Activated T-cell treated with anti-CD3 and anti-CD28 coated beads, Interleukin-2, amount 50 U/mL, for 4 hours (primary cell): Measurements from ENCODE around the gene CLTC. TPM values are rescaled to one million over a fixed set of nuclear protein-coding genes. Genes with fewer than 3 reads are reported as not detected.

Source experiments
- ATAC-seq, 2 donors: fragments of 200-7000 bp; cut with Tn5 transposase; one replicate each; pipeline ENCODE4 v1.10.0; 2021
- DNase-seq: peaks from one replicate; pipeline ENCODE4 v3.0.0-alpha.2; 2020
- H3K27me3 Mint-ChIP-seq: one replicate; pipeline ENCODE4 v1.8.0; 2021; ENCODE audit warnings: low read depth, mixed read lengths
- H3K36me3 Mint-ChIP-seq: one replicate; pipeline ENCODE4 v1.8.0; 2022; ENCODE audit warnings: mixed read lengths; ENCODE audit not compliant: insufficient read depth
- H3K4me1 Mint-ChIP-seq: one replicate; pipeline ENCODE4 v1.8.0; 2021; ENCODE audit warnings: low read depth, mixed read lengths
- H3K4me3 Mint-ChIP-seq: one replicate; pipeline ENCODE4 v1.8.0; 2021; ENCODE audit warnings: mild to moderate bottlenecking, moderate library complexity, mixed read lengths
- H3K9me3 Mint-ChIP-seq: one replicate; pipeline ENCODE4 v1.8.0; 2021; ENCODE audit warnings: mixed read lengths
- total RNA-seq, 3 donors: library from RNA; stranded (reverse); gene quantifications; one replicate each; pipeline ENCODE4 v1.2.1, GENCODE V29; 2021

The CLTC gene
- total RNA-seq, 3 donors from 2014 or later, result 177 to 195 (median 183) TPM

DNA sequence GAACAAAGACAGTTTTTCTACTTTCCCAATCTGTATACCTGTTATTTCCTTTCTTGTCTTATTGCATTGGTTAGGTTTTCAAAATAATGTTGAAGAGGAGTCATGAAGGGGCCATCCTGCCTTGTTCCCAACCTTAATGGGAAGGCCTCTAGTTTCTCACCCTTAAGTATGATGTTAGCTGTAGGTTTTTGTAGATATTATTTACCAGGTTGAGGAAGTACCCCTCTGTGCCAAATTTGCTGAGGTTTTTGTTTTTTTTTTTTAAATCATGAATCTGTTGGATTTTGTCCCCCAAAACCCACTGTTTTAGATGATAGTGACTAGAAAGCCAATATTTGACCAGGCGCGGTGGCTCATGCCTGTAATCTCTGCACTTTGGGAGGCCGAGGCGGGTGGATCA is 124.1 kb downstream of the CLTC start:
- ATAC-seq (no peak), DNase-seq (no peak)
- H3K4me3 Mint-ChIP-seq, result no peak overlapping the region

DNA sequence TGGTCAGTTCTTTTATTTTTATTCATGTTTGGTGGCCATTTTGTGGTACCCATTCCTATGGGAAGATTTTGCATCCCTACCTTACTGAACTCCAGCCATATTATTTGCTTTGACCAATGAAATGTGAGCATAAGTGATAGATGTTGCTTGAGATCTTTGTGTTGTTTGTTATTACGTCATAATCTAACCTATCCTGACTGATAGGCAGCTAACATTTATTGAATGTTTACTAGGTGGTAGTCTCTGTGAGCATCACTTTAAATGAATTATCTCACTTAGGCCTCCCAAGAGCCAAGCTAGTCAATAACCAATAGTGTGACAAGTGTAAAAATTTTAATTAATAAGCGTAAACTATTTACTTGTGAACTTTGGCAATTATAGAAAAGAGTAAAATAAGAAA is 125.3 kb downstream of the CLTC start:
- Mint-ChIP-seq H3K4me3 (no peak overlapping the region), H3K9me3 (peaks cover 6% of the 10 kb centered on the region)
- no peak for DNase-seq

More for the DNA sequence above, 124.1 kb downstream of the CLTC start:
- H3K4me1 Mint-ChIP-seq, result peaks cover 3% of the 10 kb centered on the region
- H3K36me3 Mint-ChIP-seq, result peaks cover 21% of the 10 kb centered on the region
- peaks cover 6% of the 10 kb centered on the region for H3K9me3 Mint-ChIP-seq
- H3K27me3 Mint-ChIP-seq, result no peaks in the 10 kb centered on the region

More for the DNA sequence above, 125.3 kb downstream of the CLTC start:
- peaks cover 3% of the 10 kb centered on the region for H3K4me1 Mint-ChIP-seq
- peaks cover 21% of the 10 kb centered on the region for H3K36me3 Mint-ChIP-seq
- H3K27me3 Mint-ChIP-seq, result no peaks in the 10 kb centered on the region
- ATAC-seq, result no peak

Other genes starting within 250 kb of the CLTC start
- 10 to 100 TPM; 14.5 to 15.3 (median 15.3) TPM for gene DHX40, start 54.3 kb upstream of the CLTC start, total RNA-seq
- gene PTRH2, start 87.5 kb downstream of the CLTC start, total RNA-seq, result 10 to 100 TPM; 45.4 to 50.9 (median 47.4) TPM
- gene VMP1, start 87.8 kb downstream of the CLTC start, total RNA-seq, result 100 to 1,000 TPM; 128 to 138 (median 134) TPM